ENCODE measurements around the gene NSMCE1.

The NSMCE1 gene

GRCh38 chr16:27218756-27219155, 49.8 kb downstream of the NSMCE1 start:
- Histone ChIP-seq H3K27me3 (ENCODE audit: insufficient read depth, low read depth) (no peaks in the 10 kb centered on the region), H2AFZ (ENCODE audit: low read depth) (no peak overlapping the region), H3K4me1 (ENCODE audit: low read depth, poor library complexity, severe bottlenecking) (peaks cover 6% of the 10 kb centered on the region), H4K20me1 (ENCODE audit: insufficient read depth) (no peaks in the 10 kb centered on the region), H3K36me3 (ENCODE audit: insufficient read depth) (no peaks in the 10 kb centered on the region), H3K9ac (no peak overlapping the region), H3K4me3 (IDR thresholded peaks at IDR 0.05; ENCODE audit: insufficient read depth, low read depth, low read length) (no peak overlapping the region), H3K79me2 (ENCODE audit: insufficient read depth, low read depth) (no peaks in the 10 kb centered on the region), H3K27ac (no peak overlapping the region), H3K4me2 (no peak overlapping the region)
- TF ChIP-seq CTCF (conservative IDR thresholded peaks at IDR 0.05; ENCODE audit: low read depth, low read length) = no peak

DNA sequence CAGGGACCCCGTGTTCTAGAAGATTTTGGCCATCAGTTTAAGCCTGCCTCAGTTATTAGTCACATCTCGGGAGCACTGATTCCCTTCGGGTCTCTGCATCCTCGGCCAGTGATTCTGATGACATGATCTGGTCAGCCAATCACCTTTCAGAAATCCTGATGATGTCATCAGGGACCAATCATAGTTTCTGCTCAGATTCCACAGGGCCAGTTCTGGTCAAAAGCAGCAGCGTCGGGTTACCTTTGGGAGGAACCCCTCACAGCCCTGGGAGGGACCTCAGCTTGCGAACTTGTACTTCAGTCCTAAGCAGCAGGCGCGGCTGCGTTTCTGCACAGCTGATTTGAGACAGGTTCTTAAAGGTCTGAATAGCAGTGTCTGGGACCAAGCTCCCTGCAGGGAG, 51.3 kb downstream of the NSMCE1 start:
- Histone ChIP-seq H3K4me3 (IDR thresholded peaks at IDR 0.05; ENCODE audit: insufficient read depth, low read depth, low read length) (no peak overlapping the region), H3K36me3 (ENCODE audit: insufficient read depth) (no peaks in the 10 kb centered on the region), H3K79me2 (ENCODE audit: insufficient read depth, low read depth) (no peaks in the 10 kb centered on the region), H3K27me3 (ENCODE audit: insufficient read depth, low read depth) (no peaks in the 10 kb centered on the region), H3K27ac (no peak overlapping the region), H2AFZ (ENCODE audit: low read depth) (no peak overlapping the region), H3K4me1 (ENCODE audit: low read depth, poor library complexity, severe bottlenecking) (no peaks in the 10 kb centered on the region), H3K9ac (no peak overlapping the region), H4K20me1 (ENCODE audit: insufficient read depth) (no peaks in the 10 kb centered on the region), H3K4me2 (no peak overlapping the region)
- TF ChIP-seq CTCF (conservative IDR thresholded peaks at IDR 0.05; ENCODE audit: low read depth, low read length) = no peak

DNA sequence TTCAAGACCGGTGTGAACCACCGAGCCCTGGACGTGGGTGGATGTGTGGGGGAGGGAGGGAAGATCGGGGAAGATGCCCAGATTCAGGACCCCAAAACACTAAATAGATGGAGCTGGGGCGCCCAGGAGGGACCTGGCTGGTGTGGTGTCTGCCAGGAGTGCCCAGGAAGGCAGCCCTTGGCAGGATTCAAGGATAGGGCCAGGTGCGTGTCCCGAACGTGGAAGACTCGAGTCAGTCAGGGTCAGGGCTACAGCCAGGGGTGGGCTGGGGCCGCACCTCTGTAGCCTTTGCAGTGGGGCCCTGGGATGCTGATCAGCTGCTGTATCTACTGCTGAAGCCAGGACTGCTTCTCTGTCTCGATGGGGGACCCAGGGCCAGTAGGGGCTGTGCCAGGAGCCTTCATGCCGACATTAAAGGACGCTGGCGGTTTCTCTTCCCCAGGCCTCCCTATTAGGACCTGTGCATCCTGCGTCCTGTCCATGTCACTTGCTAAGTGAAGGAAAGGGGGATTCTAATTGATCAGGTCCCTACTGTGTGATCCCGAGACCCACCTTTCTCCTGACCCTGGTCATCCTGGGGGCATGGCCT, 52.2 kb downstream of the NSMCE1 start:
- Histone ChIP-seq H3K79me2 (ENCODE audit: insufficient read depth, low read depth) (no peaks in the 10 kb centered on the region), H3K4me2 (no peak overlapping the region), H3K4me3 (IDR thresholded peaks at IDR 0.05; ENCODE audit: insufficient read depth, low read depth, low read length) (no peak overlapping the region), H3K36me3 (ENCODE audit: insufficient read depth) (no peaks in the 10 kb centered on the region), H3K27ac (no peak overlapping the region), H3K27me3 (ENCODE audit: insufficient read depth, low read depth) (no peaks in the 10 kb centered on the region), H4K20me1 (ENCODE audit: insufficient read depth) (no peaks in the 10 kb centered on the region), H3K4me1 (ENCODE audit: low read depth, poor library complexity, severe bottlenecking) (peaks cover 6% of the 10 kb centered on the region), H2AFZ (ENCODE audit: low read depth) (no peak overlapping the region), H3K9ac (no peak overlapping the region)
- TF ChIP-seq CTCF (conservative IDR thresholded peaks at IDR 0.05; ENCODE audit: low read depth, low read length) = no peak

GRCh38 chr16:27215660-27216059, 52.9 kb downstream of the NSMCE1 start:
- peaks cover 13% of the 10 kb centered on the region for H3K4me1 ChIP-seq (ENCODE audit: low read depth, poor library complexity, severe bottlenecking)
- H4K20me1 ChIP-seq (ENCODE audit: insufficient read depth) = no peaks in the 10 kb centered on the region
- H3K4me2 ChIP-seq = no peak overlapping the region
- H3K36me3 ChIP-seq (ENCODE audit: insufficient read depth) = no peaks in the 10 kb centered on the region
- H3K27ac ChIP-seq = no peak overlapping the region
- H3K79me2 ChIP-seq (ENCODE audit: insufficient read depth, low read depth) = no peaks in the 10 kb centered on the region
- no peak overlapping the region for H3K4me3 ChIP-seq (IDR thresholded peaks at IDR 0.05; ENCODE audit: insufficient read depth, low read depth, low read length)
- H3K9ac ChIP-seq = no peak overlapping the region
- TF ChIP-seq CTCF (conservative IDR thresholded peaks at IDR 0.05; ENCODE audit: low read depth, low read length) = no peak
- no peaks in the 10 kb centered on the region for H3K27me3 ChIP-seq (ENCODE audit: insufficient read depth, low read depth)
- no peak overlapping the region for H2AFZ ChIP-seq (ENCODE audit: low read depth)

All from KMS-11 (cell line).